Thyroid gland (tissue), 4 donors: ENCODE results near the gene AXDND1. TPM values are rescaled to one million over a fixed set of nuclear protein-coding genes. Genes with fewer than 3 reads are reported as not detected.
A peak's percentile ranks its signal among the peaks of the same experiment; 100 is the strongest.

Source experiments
- DNase-seq, 2 donors: peaks; one replicate each; pipeline ENCODE4 v3.0.0-alpha.2; 2019
- H3K27ac ChIP-seq, 3 donors: fragments of 200-600 bp; sonication (generic); 1 replicate in 2 of 3; 2 replicates in 1 of 3; pipeline ENCODE4 v1.5.1; 2016 to 2019; ENCODE audit warnings: mild to moderate bottlenecking in 1 of 3, moderate library complexity in 1 of 3
- H3K27me3 ChIP-seq: fragments of 200-600 bp; sonication (generic); one replicate; pipeline ENCODE4 v1.5.1; 2019
- H3K36me3 ChIP-seq, 2 donors: fragments of 200-600 bp; sonication (generic); one replicate each; pipeline ENCODE4 v1.5.1; 2016 to 2019
- H3K4me1 ChIP-seq, 2 donors: fragments of 200-600 bp; sonication (generic); one replicate each; pipeline ENCODE4 v1.5.1; 2017 to 2019
- H3K4me3 ChIP-seq, 3 donors: fragments of 200-600 bp; sonication (generic); replicated peaks in 1 of 3; 1 replicate in 2 of 3; 2 replicates in 1 of 3; pipeline ENCODE4 v1.5.1; 2016; ENCODE audit warnings: mild to moderate bottlenecking in 1 of 3
- H3K9me3 ChIP-seq: fragments of 200-600 bp; sonication (generic); one replicate; pipeline ENCODE4 v1.5.1; 2017
- CTCF ChIP-seq, 6 experiments: fragments of 200-600 bp in 3 of 6; fragments of 450-650 bp in 3 of 6; sonication (generic) in 3 of 6; IDR thresholded peaks; one replicate each; pipeline ENCODE4 v1.5.1; 2016 to 2019; ENCODE audit warnings: antibody characterized with exemption in 6 of 6, mild to moderate bottlenecking in 2 of 6, inconsistent platforms in 1 of 6, moderate library complexity in 1 of 6
- POLR2A ChIP-seq, 2 donors: fragments of 450-650 bp; IDR thresholded peaks; one replicate each; pipeline ENCODE4 v1.6.1; 2017; ENCODE audit warnings: antibody characterized with exemption in 2 of 2, mild to moderate bottlenecking in 2 of 2, moderate library complexity in 1 of 2
- WGBS, 2 donors: methylation state at CpG; one replicate each; pipeline ENCODE4 v1.1.5; 2017; 5-methylcytosine and 5-hydroxymethylcytosine counted together
- intact Hi-C: fragments of 100-400 bp; cut with DNase I; formaldehyde crosslinking; loops from one replicate; pipeline ENCODE4 v1.15.1; 2023
- total RNA-seq, 4 donors: library from RNA; depleted of rRNA; stranded (reverse); fragments of >200 nt; gene quantifications; one replicate each; pipeline ENCODE4 v1.2.3, GENCODE V29; 2016

Gene AXDND1
- total RNA-seq, 4 donors from 2014 or later = 0.27 to 4.0 (median 2.1) TPM

- Histone ChIP-seq H3K9me3 (no peaks in the 10 kb centered on the region), H3K36me3 (no peaks in the 10 kb centered on the region), H3K4me1 (peaks cover 4 to 10% of the 10 kb centered on the region in 2 donors), H3K4me3 (no peak overlapping the region), H3K27me3 (peaks cover 6% of the 10 kb centered on the region), H3K27ac (no peak overlapping the region)
- no peak for TF ChIP-seq CTCF (IDR thresholded peaks at IDR 0.05)
- no peak for TF ChIP-seq POLR2A (IDR thresholded peaks at IDR 0.05)
- DNase-seq = no peak
- 45 to 61% methylated on average over 5 of the region's 5 CpGs for WGBS, 2 donors
- intact Hi-C loops = no loop called here
These were observed 210.7 kb downstream of the AXDND1 start for GRCh38 chr1:179576509-179576908.

GRCh38 chr1:179583771-179584320, 218.1 kb downstream of the AXDND1 start:
- H3K9me3 ChIP-seq = no peaks in the 10 kb centered on the region
- DNase-seq = no peak
- WGBS, 2 donors = 60 to 72% methylated on average over 5 of the region's 5 CpGs
- TF ChIP-seq CTCF (IDR thresholded peaks at IDR 0.05) (no peak), POLR2A (IDR thresholded peaks at IDR 0.05) (no peak)
- H3K4me3 ChIP-seq = no peak overlapping the region
- no peak overlapping the region for H3K27ac ChIP-seq
- no peaks in the 10 kb centered on the region for H3K27me3 ChIP-seq
- H3K36me3 ChIP-seq = no peaks in the 10 kb centered on the region
- no peaks in the 10 kb centered on the region for H3K4me1 ChIP-seq
- intact Hi-C loops = no loop called here

GRCh38 chr1:179586107-179586823, 220.5 kb downstream of the AXDND1 start:
- WGBS, 2 donors = 1 to 5% methylated on average over 22 to 27 of the region's 60 CpGs
- TF ChIP-seq CTCF (IDR thresholded peaks at IDR 0.05) (peak in 5 of 6 experiments; percentile 28 to 75 (median 56)), POLR2A (IDR thresholded peaks at IDR 0.05) (peak in 1 of 2 donors; percentile 15)
- no peaks in the 10 kb centered on the region for H3K9me3 ChIP-seq

GRCh38 chr1:179587336-179587735, 221.6 kb downstream of the AXDND1 start:
- TF ChIP-seq POLR2A (IDR thresholded peaks at IDR 0.05) (no peak), CTCF (IDR thresholded peaks at IDR 0.05) (no peak)
- peaks cover 4 to 9% of the 10 kb centered on the region in 2 donors for H3K4me1 ChIP-seq
- no peaks in the 10 kb centered on the region for H3K27me3 ChIP-seq
- H3K4me3 ChIP-seq = no peak overlapping the region
- 94 to 98% methylated on average over 6 of the region's 6 CpGs for WGBS, 2 donors
- intact Hi-C loops = no loop called here
- DNase-seq = no peak
- no peaks in the 10 kb centered on the region for H3K9me3 ChIP-seq
- H3K27ac ChIP-seq = no peak overlapping the region
- no peaks in the 10 kb centered on the region for H3K36me3 ChIP-seq

More at GRCh38 chr1:179586107-179586823, 220.5 kb downstream of the AXDND1 start:
- Histone ChIP-seq H3K4me3 (peak overlapping the region in 1 of 3 donors; percentile 29), H3K27me3 (no peaks in the 10 kb centered on the region), H3K4me1 (peaks cover 0 to 2% of the 10 kb centered on the region in 2 donors), H3K36me3 (no peaks in the 10 kb centered on the region), H3K27ac (peak overlapping the region; percentile 53 to 79 (median 78))
- intact Hi-C loops = no loop called here
- peak; percentile 84 to 90 for DNase-seq

GRCh38 chr1:179588425-179589024, 222.8 kb downstream of the AXDND1 start:
- Histone ChIP-seq H3K27ac (no peak overlapping the region), H3K4me3 (no peak overlapping the region), H3K36me3 (no peaks in the 10 kb centered on the region), H3K9me3 (no peaks in the 10 kb centered on the region), H3K27me3 (no peaks in the 10 kb centered on the region), H3K4me1 (peaks cover 4 to 9% of the 10 kb centered on the region in 2 donors)
- WGBS, 2 donors = 86 to 97% methylated on average over 16 to 18 of the region's 18 CpGs
- no peak for DNase-seq
- intact Hi-C loops = no loop called here
- TF ChIP-seq CTCF (IDR thresholded peaks at IDR 0.05) (no peak), POLR2A (IDR thresholded peaks at IDR 0.05) (no peak)
